Stimulated activated CD4-positive, alpha-beta T cell treated with anti-CD3 and anti-CD28 coated beads, Interleukin-1b, Interleukin-23, amount 100 ng/mL, for 1 hour (primary cell): ENCODE measurements around the gene PTPRG.

ENCODE experiments used
- DNase-seq, 2 donors: peaks; one replicate each; pipeline ENCODE4 v3.0.0-alpha.2; 2020; ENCODE audit warnings: low read depth in 2 of 2

Gene PTPRG

DNA sequence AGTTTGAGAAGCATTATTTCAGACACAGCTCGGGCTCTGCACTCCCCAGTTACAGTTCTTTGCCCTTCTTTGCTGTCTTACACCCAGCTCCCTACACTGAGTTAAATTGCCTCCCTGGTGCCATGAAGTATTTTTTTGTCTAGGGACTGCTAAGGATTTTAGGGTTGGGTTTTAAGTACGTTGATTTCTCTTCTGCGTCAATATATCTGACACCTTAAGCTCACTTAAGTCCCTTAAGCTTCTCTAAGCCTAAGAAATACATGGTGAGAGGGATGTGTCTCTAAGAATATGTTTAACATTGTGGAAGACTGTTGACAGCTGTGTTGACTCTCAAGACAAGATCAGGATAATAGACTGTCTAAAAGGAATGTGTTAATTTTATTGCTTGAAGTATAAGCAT is 400.5 kb downstream of the PTPRG start:
- DNase-seq, result no peak

DNA sequence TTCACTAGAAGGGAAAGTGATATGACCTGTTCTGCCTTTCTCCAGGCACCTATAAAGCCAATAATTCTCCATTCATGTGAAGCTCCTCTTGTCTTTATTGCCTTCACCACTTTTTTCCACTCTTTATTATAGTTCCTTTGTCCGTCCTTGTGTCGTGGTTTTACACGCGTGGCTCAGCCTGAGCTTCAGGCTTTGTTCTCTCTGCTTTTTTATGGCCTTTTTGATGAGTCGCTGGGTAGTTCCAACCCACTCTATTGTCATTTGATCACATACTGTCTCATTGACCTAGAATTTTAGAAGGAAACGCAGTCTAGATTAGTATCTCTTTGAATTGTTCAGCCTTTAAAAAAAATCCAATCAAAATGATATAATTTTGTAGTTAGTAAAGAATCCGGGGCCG is 403.2 kb downstream of the PTPRG start:
- no peak for DNase-seq

DNA sequence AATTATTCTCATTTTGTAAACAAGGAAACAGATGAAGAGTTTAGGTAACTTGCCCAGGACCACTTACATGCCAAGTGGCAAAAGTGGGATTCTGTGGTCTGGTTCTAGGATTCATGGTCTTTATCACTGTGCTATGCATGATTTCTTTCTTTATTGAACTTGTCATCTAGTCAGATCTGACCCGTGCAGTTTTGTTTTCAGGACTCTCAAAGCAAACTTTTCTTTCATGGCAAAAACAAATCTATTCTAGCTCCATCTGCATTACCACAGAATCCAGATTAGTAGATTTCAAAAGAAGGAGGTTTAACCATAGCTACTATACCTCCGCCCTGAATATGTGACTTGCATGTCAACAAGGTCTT is 404.4 kb downstream of the PTPRG start:
- DNase-seq, result no peak

DNA sequence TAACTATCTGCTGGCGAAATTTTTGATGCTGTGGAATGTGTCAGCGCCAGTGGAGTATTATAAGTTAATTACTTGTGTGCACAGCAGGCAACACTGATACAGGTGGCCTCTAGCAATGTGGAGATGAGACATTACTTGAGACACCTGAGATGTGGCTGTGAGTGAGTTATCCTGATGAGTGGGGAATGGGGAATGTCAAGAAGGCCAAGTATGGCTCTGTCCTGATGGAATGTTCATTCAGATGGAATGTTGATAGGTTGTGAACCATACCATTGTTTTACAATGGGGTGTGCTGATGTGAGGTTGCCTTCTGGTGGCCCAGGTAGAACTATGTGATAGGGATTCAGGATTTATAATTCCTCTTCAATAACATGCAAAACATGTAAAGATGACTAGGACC is 404.8 kb downstream of the PTPRG start:
- no peak for DNase-seq

DNA sequence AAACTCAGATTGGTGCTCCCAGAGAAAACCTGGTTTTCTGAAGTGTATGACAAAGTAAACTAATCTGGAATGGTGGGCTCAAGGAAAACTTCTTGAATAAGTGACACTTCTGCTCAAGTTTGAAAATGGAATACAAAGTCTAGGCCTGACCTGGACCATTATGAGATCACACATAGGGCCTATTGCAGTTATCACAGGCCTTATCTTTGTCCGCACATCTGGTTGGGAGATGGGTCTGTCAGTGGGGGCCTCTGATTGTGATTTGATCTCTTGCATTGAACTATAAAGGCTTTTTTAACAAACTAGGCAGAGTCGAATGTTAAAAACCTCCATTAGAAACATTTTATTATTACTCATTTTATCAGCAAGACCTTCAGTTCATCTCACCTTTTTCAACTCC is 405.6 kb downstream of the PTPRG start:
- no peak for DNase-seq

DNA sequence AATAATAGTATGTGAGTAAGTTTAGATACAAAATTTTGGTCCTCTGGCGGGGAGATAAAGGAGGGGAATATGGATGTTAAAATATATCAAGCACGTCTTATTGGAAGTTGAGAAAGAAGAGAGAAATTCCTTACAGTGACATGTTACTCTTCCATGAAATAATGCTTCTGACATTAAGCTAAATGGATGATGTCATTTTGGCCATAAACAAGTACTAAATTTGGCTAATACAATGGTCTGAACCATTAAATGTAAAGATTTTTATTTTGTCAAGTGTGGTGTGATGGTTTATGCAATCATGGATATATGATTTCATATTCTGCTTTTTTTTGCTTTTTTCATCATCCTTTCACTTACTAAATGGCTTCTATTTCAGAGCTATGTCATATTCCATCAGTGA is 406.6 kb downstream of the PTPRG start:
- DNase-seq, result no peak

DNA sequence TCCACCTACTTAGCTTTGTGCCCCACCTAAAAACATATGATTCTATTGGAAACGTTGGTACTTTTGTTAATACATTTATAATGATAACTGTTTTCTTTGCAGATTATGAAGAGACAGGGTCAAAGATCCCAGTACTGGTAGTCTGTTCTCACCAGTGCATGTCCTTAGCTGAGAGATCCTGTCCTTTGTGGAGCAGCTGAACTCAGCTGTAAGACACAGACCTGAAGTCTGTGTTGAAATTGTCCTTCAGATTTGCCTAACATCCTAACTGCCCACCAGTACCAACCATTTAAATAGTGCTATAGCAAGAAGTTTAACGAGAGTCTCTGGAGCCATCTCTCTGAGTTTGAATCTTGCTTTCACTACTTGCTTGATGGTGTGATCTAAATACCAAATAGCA is 413.3 kb downstream of the PTPRG start:
- DNase-seq, result no peak

DNA sequence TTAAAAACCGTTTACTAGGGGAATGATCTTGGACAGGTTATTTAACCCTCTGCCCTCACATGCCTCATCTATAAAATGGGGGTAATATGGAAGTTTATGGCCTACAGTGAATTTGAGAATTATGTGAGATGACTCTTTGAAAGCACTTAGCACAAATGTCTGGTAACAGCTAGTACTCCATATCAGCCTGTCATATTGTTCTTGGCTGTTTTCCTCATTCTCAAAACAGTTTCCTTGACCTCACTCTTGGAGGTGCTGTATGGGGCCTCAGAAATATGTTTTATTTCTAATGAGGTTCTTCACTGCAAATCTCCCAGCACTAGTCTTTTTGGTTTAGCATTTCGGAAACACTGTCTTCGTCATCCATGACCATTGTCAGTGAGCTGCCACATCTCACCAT is 413.8 kb downstream of the PTPRG start:
- no peak for DNase-seq

DNA sequence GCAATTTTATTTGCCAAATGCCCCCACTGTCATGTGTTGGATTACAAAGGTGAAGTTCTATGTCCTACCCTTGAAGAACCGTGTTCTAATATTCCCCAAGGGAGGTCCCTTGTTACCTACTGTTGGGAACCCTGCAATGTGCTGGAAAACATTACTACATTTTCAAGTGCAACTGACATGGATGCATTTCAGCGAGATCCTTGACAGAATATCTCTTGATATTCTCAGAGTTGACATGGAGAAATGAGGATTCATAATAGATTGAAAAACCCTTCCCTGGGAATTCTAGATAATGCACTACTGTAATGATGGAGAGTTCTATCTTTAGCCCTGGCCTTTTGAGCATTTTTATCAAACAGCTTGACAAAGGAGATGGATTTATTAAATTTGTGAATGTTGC is 414.6 kb downstream of the PTPRG start:
- no peak for DNase-seq

DNA sequence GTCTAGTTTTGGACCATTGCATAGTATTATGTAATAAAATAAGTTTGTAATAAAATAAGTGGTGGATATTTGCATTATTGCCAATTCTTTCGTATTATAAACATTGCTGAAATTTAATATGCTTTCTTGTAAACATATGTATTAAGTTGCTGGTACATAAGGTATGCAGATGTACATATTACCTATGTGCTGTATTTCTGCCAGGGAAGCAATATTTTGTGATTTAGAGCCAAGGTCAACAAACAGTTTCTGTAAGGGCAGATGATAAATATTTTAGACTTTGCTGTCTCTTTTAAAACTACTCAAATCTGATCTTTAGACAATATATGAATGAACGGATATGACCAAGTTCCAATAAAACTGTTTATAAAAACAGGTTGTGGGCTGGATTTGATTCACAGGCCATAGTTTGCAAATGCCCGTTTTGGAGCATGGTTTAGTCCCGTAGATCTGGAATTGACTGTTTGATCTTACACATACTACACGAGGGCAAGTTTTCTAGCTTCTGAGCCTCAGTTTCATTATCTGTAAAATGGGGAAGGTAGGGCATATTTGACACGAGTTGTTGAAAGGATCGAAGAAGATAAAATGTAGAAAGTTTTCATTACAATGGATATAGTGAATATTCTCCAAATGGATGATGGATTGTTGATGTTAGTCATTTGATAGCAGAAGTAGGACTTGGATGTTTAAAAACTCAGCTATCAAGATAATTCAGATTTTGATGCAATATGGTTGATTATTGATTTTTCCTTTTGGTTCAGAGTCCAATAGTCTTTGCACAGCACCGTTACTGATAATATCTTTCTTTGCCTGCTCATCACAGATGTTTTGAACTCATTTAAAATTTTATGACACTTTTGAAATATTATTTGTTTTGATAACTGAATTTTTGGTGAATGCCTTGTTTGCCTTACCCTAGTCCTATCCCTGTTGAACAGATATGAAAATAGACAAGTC is 417.4 kb downstream of the PTPRG start:
- no peak for DNase-seq

DNA sequence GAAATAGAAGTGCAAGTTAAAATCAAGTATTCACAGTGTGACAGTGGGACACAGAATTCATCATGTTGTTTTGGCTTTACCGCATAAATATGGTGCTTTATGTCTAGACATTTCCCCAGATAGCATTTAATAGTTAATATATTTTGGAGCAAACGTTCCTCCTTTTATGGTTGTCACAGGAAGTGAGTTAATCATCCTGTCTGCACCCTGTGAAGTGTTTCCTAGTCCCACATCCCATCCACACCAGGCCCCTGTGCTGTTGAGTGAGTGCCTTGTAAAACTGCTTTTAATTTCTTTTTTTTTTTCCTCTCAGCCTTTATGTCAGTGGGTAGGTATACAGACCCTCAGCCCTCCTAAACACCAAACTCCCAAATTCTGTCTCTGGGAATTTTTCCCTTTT is 418.3 kb downstream of the PTPRG start:
- DNase-seq, result no peak

DNA sequence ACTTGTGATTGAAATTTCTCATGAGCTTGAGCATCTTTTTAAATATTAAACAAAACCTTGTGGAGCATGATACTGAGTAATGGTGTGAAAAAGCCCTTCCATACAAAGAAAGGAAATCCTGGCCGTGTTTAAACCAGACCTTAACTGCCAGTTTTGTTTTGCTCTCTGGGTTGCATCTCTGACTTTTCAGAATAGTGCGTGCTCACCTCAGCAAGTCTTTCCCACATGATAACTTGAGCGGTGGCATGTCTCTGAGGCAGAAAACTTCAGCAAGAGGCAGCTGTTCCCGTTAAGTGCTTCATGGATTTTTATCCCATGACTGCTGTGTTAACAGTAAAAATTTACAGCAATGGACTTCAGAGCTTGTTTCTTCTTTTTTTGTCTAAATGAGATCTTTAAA is 418.7 kb downstream of the PTPRG start:
- no peak for DNase-seq

DNA sequence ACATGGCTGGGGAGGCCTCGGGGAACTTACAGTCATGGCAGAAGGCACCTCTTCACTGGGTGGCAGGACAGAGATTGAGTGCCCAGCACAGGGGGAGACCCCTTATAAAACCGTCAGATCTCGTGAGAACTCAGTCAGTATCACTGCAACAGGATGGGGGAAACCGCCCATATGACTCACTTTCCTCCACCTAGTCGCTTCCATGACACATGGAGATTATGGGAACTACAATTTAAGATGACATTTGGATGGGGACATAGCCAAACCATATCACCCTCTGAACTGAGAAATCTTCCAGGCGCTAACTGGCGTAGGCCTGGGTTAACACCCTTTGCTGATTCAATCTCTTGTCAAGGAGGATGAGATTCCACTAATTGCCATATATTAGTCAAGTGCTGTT is 419.7 kb downstream of the PTPRG start:
- DNase-seq, result no peak

DNA sequence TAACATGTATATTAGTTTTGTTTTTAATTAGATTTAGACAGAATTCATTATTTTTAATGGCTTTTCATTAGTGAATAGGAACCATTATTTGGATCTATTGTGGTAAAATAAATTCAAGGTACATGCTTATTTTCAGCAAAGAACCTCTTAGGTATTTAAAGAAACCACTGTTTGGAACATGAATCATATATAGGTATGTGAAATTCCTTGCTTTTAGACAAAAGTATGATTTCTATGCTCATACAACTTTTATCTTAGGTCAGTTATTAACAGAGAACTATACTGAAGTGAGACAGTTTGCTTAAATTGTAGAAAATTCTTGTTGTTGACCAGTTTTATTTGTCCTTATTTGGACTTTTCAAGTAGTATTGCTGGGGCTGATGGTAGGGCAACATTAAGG is 422.1 kb downstream of the PTPRG start:
- no peak for DNase-seq

DNA sequence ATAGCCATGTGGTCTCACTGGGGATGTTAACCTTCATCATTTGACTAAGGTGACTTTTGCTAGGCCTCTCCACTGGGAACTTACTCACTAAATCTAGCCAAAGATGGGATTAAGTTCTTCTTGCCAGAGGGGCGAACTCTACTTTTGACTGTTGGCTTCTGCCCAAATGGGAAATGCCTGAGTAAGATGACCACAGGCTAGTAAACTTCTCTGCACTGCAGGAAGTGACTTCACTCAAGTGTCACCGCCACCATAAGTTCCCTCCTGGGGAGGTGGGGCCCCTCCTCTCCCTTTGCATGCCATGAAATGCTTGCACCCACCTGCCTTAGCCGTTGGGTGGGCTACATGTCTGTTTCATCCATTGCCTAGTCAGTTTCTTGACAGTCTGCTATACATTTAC is 423.6 kb downstream of the PTPRG start:
- DNase-seq, result no peak

DNA sequence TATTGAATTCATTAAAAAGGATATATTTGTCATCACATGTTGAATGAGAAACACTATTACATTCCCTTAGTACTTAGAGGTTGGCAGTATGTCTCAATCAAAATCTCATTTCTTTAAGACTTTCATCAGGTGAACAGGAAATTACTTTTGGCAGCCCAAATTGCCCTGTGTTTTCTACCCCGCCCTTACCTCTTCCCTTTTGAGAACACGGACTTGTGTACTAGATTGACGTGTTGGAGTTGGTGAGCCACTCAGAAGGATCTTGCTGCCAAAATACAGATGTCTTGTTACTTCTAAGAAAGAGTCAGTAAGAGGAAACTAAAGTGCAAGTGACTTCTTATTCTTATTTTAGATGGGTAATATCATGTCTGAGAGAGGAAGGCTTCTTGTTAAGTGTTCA is 425.1 kb downstream of the PTPRG start:
- no peak for DNase-seq

DNA sequence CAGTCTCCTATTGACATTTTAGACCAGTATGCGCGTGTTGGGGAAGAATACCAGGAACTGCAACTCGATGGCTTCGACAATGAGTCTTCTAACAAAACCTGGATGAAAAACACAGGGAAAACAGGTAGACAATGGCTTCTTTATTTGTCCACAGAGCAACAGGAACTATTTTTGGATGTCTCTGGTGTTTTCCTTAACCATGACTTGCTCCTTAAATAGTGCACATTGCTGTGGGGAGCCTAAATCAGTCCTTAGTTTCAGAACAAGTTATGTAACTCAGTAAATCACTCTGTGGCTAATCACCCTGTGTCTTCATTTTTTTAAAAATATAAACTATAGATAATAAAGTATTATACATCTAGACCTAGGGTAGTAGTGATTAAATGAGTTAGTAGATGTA is 428.3 kb downstream of the PTPRG start:
- DNase-seq, result no peak

DNA sequence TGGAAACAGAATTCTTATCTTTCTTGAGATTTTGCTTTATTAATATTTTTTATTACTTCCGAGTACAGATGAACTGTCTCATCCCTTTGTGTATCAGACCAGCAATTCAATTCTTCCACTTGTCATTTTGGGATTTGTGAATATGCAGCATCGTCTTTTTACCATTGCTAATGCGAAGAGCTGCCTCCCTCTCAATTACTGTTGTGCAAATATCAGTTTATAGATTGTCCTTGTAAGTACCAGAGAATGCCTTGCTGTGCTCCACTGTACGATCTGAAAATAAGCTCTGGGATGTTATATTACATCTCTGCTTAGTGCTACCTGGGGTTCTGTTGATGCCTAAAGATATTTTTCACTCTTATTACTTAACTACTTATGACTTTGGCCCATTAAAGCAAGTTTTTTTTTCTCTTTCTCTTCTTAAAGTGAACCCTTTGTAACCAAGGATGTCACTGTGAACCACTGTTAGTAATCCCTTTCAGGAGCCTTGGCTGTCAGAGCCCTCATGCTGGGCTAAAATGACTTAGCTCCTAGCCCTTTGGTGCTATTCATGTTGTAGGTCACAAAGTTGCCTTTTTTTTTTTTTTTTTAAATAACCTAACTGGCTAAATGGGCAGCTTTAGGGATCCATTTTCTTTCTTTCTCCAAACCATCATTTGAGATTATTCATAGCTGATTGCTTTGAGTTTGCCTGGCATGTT is 429.1 kb downstream of the PTPRG start:
- DNase-seq, result no peak

DNA sequence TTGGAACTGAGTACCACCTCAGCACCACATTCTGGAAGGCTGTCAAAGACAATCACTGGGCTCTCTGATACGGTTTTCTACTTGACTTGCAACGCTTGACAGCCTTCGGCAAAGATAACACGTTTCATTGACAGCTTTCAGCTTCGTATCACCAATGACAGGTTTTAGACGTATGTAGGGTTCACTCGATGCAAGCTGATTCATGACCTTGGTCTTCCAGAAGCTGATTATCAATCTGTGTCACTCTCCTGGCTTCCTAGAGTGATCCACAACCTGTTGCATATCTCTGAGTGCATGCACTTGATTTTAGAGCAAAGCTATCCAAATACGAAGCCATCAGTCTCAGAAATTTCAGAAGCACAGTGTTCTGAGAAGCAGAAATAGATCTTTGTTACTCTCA is 430.3 kb downstream of the PTPRG start:
- no peak for DNase-seq

DNA sequence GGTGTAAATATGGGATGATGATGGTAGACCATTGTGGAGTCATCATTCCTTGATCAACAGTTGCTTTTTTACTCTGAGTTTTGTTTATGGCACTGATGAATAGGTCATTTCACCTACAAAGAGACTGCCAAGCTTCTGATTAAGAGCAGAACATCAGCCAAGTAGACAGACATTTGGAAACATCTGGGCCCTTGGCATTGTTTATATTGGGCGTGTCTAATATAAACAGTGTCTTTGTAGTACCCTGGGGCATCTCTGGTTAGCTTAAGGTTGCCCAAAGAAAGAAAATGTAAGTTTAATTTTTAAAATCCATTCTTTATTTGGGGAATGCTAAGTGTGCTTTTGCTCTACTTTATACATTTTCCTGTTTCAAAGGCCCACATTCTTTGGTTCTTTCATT is 435.0 kb downstream of the PTPRG start:
- DNase-seq, result no peak

DNA sequence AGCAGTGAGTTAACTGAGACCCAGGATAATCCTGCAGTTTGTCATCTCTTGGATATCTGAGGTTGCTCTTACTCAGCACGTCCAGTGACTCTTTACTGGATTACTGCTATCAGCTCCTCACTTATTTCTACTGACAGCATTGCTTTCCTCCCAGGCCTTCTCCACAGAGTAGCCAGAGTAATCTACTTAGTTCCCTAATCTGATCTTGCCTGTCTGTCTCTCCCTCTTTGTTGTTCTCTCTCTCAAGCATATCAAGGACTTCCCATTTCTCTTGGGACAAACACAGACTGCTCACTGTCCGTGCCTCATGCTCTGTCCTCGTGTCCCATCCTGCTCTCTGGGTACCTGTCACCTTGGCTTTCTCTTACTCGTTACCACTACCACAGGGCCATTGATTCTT is 435.7 kb downstream of the PTPRG start:
- DNase-seq, result no peak

DNA sequence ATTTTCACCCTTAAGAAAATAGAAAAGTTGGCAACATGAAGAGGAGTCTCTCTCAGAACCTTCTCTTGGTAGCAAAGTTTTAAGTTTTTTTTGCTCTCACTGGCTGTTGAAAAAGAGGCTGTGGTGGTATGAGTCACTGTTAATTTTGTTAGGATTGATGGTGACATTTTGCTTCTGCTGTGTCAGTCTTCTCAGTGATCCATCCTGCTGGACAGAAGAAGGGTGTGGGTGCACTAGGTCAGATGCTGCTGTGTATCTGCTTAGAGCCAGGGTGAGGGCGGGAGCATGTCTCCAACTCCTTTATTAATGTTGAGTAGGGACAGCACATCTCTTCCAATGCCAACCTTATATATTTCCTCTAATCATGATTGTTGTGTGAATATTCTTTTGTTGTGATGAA is 442.5 kb downstream of the PTPRG start:
- no peak for DNase-seq

DNA sequence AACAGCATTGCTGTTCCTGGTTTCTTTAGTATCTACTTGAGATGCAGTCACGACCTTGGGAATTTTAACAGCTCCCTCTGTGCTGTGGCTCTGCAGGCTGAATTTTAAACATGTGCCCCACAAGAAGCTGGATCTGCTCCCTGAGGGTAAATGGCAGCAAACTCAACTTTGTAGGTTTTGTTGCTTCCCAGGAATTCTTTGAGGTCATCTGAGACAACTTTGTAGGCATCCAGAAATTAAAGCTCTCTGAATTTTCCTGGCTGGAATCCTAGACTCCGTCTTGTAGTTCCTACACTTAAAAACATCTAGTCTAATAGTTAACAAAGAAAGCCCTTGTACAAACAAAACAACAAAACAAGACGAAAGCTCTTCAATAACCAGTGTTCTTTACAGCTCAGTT is 445.7 kb downstream of the PTPRG start:
- no peak for DNase-seq
